Measurements from ENCODE around the gene HNRNPLL. TPM values are rescaled to one million over a fixed set of nuclear protein-coding genes. Genes with fewer than 3 reads are reported as not detected.
A peak's percentile ranks its signal among the peaks of the same experiment; 100 is the strongest.

The HNRNPLL gene
- total RNA-seq, 1 experiment from 2014 or later: 47.2 TPM

- in situ Hi-C loops (cut with HindIII; ENCODE audit: low sequenced_read_pairs): no loop called here
- DNase-seq (ENCODE audit: low spot score): no peak
Observed at GRCh38 chr2:38599706-38600105, 3.0 kb downstream of the HNRNPLL start.

GRCh38 chr2:38598991-38599295, 3.8 kb downstream of the HNRNPLL start:
- no peak for DNase-seq (ENCODE audit: low spot score)
- in situ Hi-C loops (cut with HindIII; ENCODE audit: low sequenced_read_pairs): no loop called here

- DNase-seq (ENCODE audit: low spot score): no peak
- in situ Hi-C loops (cut with HindIII; ENCODE audit: low sequenced_read_pairs): no loop called here
Observed at GRCh38 chr2:38598200-38598990, 4.3 kb downstream of the HNRNPLL start.

DNA sequence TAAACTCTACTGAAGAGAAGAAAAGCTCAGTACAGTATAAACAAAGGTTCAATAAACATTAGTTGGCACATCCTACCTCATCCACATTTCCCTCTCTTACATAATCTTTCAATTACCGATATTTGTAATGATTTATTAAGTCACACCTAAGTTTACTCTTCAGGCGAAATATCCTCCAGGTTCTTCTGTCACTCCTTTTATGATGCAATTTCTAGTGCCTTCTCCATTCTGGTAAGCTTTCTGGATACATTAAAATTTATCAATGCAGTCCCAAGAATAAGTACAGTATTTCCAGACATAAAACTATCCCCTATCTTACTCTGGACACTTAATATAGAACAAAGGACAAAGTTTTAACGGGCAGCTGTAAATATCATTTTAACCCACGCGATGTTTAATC, 5.6 kb downstream of the HNRNPLL start:
- no peak for DNase-seq (ENCODE audit: low spot score)
- in situ Hi-C loops (cut with HindIII; ENCODE audit: low sequenced_read_pairs): no loop called here

DNA sequence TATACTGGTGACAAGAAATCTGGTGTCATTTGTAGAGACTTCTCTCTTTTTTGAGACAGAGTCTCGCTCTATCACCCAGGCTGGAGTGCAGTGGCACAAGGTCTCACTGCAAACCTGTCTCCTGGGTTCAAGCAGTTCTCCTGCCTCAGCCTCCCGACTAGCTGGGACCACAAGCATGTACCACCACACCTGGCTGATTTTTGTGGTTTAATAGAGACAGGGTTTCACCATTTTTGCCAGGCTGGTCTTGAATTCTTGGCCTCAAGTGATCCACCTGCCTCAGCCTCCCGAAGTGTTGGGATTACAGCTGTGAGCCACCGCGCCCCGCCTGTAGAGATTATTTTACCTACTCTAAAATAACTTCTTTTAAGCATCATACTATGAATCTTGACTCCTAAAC, 6.5 kb downstream of the HNRNPLL start:
- in situ Hi-C loops (cut with HindIII; ENCODE audit: low sequenced_read_pairs): no loop called here

DNA sequence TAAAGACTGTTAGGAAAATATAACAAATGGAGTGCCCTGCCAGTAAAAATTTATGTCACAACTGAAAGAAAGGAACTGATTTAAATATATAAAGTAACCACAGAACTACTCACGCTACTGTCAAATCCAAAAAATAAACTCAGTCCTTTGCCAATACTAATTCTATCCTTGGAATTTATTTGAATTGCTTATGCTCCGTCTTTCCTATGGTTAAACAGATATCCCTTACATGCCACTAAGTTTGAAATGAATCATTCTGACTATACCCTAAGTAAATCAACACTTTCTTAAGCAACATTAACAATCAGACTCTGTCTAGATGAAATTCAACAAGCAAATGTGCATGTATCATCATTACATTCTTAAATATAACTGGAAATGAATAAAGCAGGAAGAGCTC, 9.8 kb downstream of the HNRNPLL start:
- no peak for DNase-seq (ENCODE audit: low spot score)
- in situ Hi-C loops (cut with HindIII; ENCODE audit: low sequenced_read_pairs): no loop called here

More for the DNA sequence above, 6.5 kb downstream of the HNRNPLL start:
- DNase-seq (ENCODE audit: low spot score): no peak

DNA sequence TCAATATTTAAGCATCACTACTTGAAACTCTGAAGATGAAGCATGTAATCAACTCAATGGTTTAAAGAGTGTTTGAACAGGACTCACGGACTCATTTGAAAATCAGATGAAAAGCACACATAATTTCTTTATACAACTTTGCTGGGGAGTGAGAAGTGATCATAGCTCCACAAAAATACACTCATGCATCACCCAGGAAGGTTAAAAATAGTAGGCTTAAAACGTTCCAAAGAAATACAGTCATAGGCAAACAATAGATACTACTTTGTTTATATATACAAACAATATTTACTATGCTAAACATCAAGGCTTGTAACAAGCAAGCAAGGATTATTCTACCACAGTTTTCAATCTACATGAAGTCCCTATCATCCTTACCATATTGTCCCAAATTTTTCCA, 11.6 kb downstream of the HNRNPLL start:
- in situ Hi-C loops (cut with HindIII; ENCODE audit: low sequenced_read_pairs): no loop called here
- no peak for DNase-seq (ENCODE audit: low spot score)

- no peak for DNase-seq (ENCODE audit: low spot score)
- in situ Hi-C loops (cut with HindIII; ENCODE audit: low sequenced_read_pairs): no loop called here
Observed at GRCh38 chr2:38590053-38590452, 12.7 kb downstream of the HNRNPLL start.

GRCh38 chr2:38586931-38587330, 15.8 kb downstream of the HNRNPLL start:
- no peak for DNase-seq (ENCODE audit: low spot score)
- in situ Hi-C loops (cut with HindIII; ENCODE audit: low sequenced_read_pairs): no loop called here

DNA sequence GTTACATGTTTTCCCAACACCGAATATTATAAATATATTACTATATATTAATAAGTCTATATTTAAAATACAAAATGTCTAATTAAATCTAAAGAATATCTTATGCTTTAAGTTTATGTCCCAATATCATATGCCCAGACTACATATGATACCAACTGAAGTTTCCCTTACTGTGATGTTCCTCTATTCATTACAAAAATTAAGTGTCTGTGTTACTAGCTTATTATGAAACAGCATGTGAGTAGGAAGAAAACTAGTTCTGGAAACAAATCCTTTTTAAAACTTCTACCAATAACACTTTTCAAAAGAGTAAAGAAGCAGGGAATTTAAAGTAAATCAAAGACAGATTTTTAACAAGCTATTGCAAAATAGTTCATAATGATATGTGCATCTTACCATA, 17.8 kb downstream of the HNRNPLL start:
- in situ Hi-C loops (cut with HindIII; ENCODE audit: low sequenced_read_pairs): no loop called here
- no peak for DNase-seq (ENCODE audit: low spot score)

GRCh38 chr2:38583994-38584393, 18.7 kb downstream of the HNRNPLL start:
- DNase-seq (ENCODE audit: low spot score): no peak
- in situ Hi-C loops (cut with HindIII; ENCODE audit: low sequenced_read_pairs): no loop called here

- no peak for DNase-seq (ENCODE audit: low spot score)
- in situ Hi-C loops (cut with HindIII; ENCODE audit: low sequenced_read_pairs): no loop called here
Observed at GRCh38 chr2:38583524-38583923, 19.2 kb downstream of the HNRNPLL start.

- in situ Hi-C loops (cut with HindIII; ENCODE audit: low sequenced_read_pairs): no loop called here
- DNase-seq (ENCODE audit: low spot score): peak; percentile 90
Observed at GRCh38 chr2:38581193-38582147, 21.3 kb downstream of the HNRNPLL start.

GRCh38 chr2:38580115-38580636, 22.6 kb downstream of the HNRNPLL start:
- in situ Hi-C loops (cut with HindIII; ENCODE audit: low sequenced_read_pairs): no loop called here
- DNase-seq (ENCODE audit: low spot score): no peak

DNA sequence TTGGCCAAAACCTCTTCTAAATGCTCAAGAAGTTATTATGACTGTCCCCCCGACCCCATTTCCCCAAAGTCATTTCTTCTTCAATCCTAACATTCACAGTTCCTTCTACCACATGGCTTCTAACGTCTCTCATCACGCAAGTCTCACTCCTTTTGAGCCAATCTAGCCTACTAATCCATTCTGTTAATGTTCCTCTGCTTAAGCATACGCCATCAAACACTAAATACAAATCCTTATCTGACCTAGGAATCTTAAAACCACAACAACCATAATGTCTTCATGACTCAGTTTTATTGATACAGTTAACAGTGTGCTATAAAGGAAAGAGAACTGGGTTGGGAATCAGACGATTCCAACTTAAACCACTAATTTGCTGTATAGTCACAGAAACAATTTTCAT, 23.9 kb downstream of the HNRNPLL start:
- in situ Hi-C loops (cut with HindIII; ENCODE audit: low sequenced_read_pairs): no loop called here
- DNase-seq (ENCODE audit: low spot score): no peak

GRCh38 chr2:38574278-38574677, 28.4 kb downstream of the HNRNPLL start:
- DNase-seq (ENCODE audit: low spot score): no peak
- in situ Hi-C loops (cut with HindIII; ENCODE audit: low sequenced_read_pairs): no loop called here

DNA sequence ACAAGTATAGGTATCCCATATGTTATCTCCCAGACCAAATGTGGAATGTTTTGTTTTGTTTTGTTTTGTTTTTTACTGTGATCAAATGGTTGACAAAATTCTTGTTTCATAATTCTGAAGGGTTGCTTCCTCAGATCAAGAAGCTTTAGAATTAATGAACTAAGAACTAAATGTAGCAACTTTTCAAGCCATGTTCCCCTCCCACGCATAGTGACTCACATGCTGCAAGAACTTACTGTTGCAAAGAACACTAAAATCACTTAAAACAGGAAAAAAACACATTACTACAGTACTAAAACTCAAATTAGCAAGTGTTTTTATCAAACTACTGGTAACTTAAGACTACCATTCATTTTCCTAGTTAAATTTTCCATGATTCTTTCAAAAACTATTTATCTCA, 30.6 kb downstream of the HNRNPLL start:
- no peak for DNase-seq (ENCODE audit: low spot score)
- in situ Hi-C loops (cut with HindIII; ENCODE audit: low sequenced_read_pairs): no loop called here

DNA sequence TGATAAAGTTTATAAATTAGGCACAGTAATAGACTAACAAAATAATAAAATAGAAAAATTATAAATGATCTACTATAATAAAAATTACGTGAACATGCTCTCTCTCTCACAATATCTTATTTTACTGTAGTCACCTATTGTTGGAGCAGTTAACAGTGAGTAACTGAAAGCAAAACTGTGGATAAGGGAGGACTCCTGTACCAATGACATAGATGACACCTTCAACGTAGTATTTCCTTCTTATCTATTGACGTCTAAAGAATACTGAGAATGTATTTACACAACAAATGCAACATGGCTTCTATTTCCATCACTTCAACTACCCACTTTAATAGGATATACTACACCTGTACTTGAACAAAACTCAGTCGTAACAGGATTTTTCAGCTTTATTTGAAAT, 31.5 kb downstream of the HNRNPLL start:
- in situ Hi-C loops (cut with HindIII; ENCODE audit: low sequenced_read_pairs): no loop called here
- DNase-seq (ENCODE audit: low spot score): no peak

- in situ Hi-C loops (cut with HindIII; ENCODE audit: low sequenced_read_pairs): no loop called here
- no peak for DNase-seq (ENCODE audit: low spot score)
Observed at GRCh38 chr2:38568724-38569436, 33.8 kb downstream of the HNRNPLL start.

DNA sequence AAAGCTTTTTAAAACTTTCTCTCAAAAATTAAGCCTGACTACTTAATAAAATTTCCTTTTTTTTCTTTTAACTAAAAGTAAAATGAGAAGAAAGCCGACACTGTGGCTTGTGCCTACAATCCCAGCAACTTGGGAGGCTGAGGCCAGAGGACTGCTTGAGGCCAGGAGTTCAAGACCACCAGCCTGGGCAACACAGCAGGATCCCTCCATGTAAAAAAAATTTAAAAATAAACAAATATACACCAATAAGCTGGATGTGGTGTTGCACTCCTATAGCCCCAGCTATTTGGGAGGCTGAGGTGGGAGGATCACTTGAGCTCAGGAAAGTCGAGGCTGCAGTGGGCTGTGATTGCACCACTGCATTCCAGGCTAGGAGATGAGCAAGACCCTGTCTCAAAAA, 37.4 kb downstream of the HNRNPLL start:
- in situ Hi-C loops (cut with HindIII; ENCODE audit: low sequenced_read_pairs): no loop called here
- no peak for DNase-seq (ENCODE audit: low spot score)

Measured in G401 (cell line).